ENCODE measurements around the gene POLE. TPM values are rescaled to one million over a fixed set of nuclear protein-coding genes. Genes with fewer than 3 reads are reported as not detected.
A peak's percentile ranks its signal among the peaks of the same experiment; 100 is the strongest.

POLE gene
- total RNA-seq, 2 experiments from 2014 or later, result 157 to 230 TPM

- no TSS peak for BruUV-seq (replicated peaks)
- Histone ChIP-seq H4K20me1 (ENCODE audit: insufficient read depth, low read length) (no peaks in the 10 kb centered on the region), H3K27ac (ENCODE audit: low read depth, low read length, poor library complexity, severe bottlenecking) (peak overlapping the region; percentile 100), H3K4me3 (ENCODE audit: low read depth, low read length, poor library complexity, severe bottlenecking) (no peak overlapping the region), H3K36me3 (ENCODE audit: insufficient read depth, low read length) (peaks cover 87% of the 10 kb centered on the region), H2AFZ (ENCODE audit: low read length) (no peak overlapping the region), H3K9me3 (ENCODE audit: low read length) (no peaks in the 10 kb centered on the region), H3K79me2 (ENCODE audit: insufficient read depth, low read depth, low read length) (no peaks in the 10 kb centered on the region), H3K9me2 (ENCODE audit: insufficient read depth, low read length) (no peaks in the 10 kb centered on the region), H3K4me2 (ENCODE audit: low read length) (0 out of 2 replicates have a peak overlapping the region, but pooled peaks have one; percentile 63), H3K4me1 (ENCODE audit: insufficient read depth, low read length, poor library complexity, severe bottlenecking) (peaks cover 64% of the 10 kb centered on the region)
- TF ChIP-seq EZH2phosphoT487 (IDR thresholded peaks at IDR 0.05; ENCODE audit: borderline replicate concordance, low read depth, low read length) (no peak), CTCF (conservative IDR thresholded peaks at IDR 0.05; ENCODE audit: low read length) (no peak)
- ChIA-PET CTCF (ENCODE audit: unreplicated experiment) (no interaction called here), POLR2A (interaction anchor here (0.6 to 1.7 kb wide), 3 partner anchors 13 to 590 kb away, joined by 3 to 4 read pairs (median 4); no protein-coding TSS in a partner anchor)
- intact Hi-C loops (cut with micrococcal nuclease; ENCODE audit: unreplicated experiment), result no loop called here
- no peak for DNase-seq (ENCODE audit: low spot score)
Measured at GRCh38 chr12:132635076-132635955, 51.8 kb downstream of the POLE start.

- no peaks in the 10 kb centered on the region for H3K9me3 ChIP-seq (ENCODE audit: low read length)
- no peaks in the 10 kb centered on the region for H3K9me2 ChIP-seq (ENCODE audit: insufficient read depth, low read length)
- BruUV-seq (replicated peaks), result no TSS peak
- no peaks in the 10 kb centered on the region for H4K20me1 ChIP-seq (ENCODE audit: insufficient read depth, low read length)
- H3K36me3 ChIP-seq (ENCODE audit: insufficient read depth, low read length), result peaks cover 90% of the 10 kb centered on the region
- no peak for TF ChIP-seq CTCF (conservative IDR thresholded peaks at IDR 0.05; ENCODE audit: low read length)
- no peak for TF ChIP-seq EZH2phosphoT487 (IDR thresholded peaks at IDR 0.05; ENCODE audit: borderline replicate concordance, low read depth, low read length)
- H2AFZ ChIP-seq (ENCODE audit: low read length), result no peak overlapping the region
- H3K4me1 ChIP-seq (ENCODE audit: insufficient read depth, low read length, poor library complexity, severe bottlenecking), result peaks cover 64% of the 10 kb centered on the region
- DNase-seq (ENCODE audit: low spot score), result no peak
- peak overlapping the region; percentile 63 for H3K4me2 ChIP-seq (ENCODE audit: low read length)
- peak overlapping the region; percentile 33 for H3K4me3 ChIP-seq (ENCODE audit: low read depth, low read length, poor library complexity, severe bottlenecking)
- POLR2A ChIA-PET, result interaction anchor here (0.6 to 1.7 kb wide), 3 partner anchors 12 to 20 kb away, joined by 3 to 4 read pairs (median 4); no protein-coding TSS in a partner anchor
- H3K79me2 ChIP-seq (ENCODE audit: insufficient read depth, low read depth, low read length), result no peaks in the 10 kb centered on the region
- CTCF ChIA-PET (ENCODE audit: unreplicated experiment), result no interaction called here
- intact Hi-C loops (cut with micrococcal nuclease; ENCODE audit: unreplicated experiment), result no loop called here
- peak overlapping the region; percentile 100 for H3K27ac ChIP-seq (ENCODE audit: low read depth, low read length, poor library complexity, severe bottlenecking)
Measured at GRCh38 chr12:132634411-132634990, 52.6 kb downstream of the POLE start.
